Erythroblast (primary cell): ENCODE data around the gene RIOK2.

Experiments used
- GATA1 ChIP-seq: IDR thresholded peaks from 2 replicates; pipeline ENCODE4 v1.6.1; 2011; ENCODE audit warnings: low read depth, mild to moderate bottlenecking, control low read depth, low read length, moderate library complexity
- POLR2A ChIP-seq: IDR thresholded peaks from 2 replicates; pipeline ENCODE4 v1.6.1; 2011; ENCODE audit warnings: mild to moderate bottlenecking, low read length

DNA sequence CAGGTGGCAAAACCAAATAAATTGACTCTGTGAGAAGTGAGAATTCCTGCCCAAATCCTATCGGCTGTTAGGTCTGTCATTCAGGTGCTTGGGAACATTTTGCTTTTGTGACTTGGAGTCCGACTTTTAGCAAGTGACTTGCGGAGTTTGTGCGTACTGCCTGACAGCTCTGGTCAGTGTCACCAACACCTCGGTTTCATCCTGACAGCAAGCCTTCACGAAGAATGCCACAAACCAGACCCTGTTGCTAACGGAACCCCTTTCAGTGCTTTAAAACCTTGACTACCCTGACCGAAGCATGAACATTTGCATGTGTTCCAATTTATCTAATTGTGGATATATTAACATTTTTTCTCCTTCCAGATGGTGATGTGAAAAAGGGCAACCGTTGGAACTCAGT lies 67.1 kb downstream of the RIOK2 start:
- TF ChIP-seq POLR2A = no peak
- TF ChIP-seq GATA1 = no peak
